Measurements from ENCODE around the gene MVD. TPM values are rescaled to one million over a fixed set of nuclear protein-coding genes. Genes with fewer than 3 reads are reported as not detected.

MVD gene
- total and polyA plus RNA-seq, 2 experiments from 2014 or later, result 95.3 to 149 TPM

DNA sequence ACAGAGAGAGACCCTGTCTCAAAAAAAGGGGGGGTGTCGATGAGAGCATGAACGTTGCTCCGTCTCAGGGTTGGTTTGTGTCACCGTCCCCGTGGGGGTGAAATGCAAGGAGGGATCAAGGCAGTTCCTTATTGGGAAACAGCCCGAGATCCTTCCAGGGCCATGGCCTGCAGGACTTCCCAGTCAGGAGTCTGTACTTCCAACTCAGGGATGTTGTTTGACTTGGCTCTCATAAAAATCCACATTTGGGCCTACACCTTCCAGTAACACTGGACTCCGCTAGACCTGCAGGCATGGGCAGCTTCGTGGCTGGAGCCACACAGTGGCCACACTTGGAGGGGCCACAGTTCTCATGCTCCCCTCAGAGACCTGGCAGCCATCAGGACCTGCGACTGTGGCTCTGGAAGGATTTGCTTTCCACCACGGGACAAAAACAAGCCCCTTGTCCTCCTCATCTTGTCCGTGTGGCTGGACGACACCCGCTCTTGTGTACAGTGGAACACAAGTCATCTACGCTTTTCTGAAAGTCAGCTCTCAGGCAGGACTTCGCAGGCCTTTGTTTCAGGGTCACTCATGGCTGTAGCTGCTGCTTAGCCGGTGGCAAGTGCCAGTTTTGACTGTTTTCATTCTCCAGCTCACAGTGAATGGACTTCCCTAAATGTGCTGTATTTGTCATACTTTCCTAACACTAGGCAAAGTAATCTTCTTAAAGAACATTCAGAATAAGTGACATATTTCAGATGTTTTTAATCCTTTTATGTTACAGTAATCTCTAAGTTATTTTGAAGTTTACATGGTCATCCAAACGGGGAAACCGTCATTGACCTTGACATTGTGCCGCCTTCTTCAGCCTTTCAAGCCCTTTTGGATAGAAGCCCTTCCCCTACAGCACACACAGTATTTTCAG, 48.7 kb downstream of the MVD start:
- TF ChIP-seq, protein P1, sequence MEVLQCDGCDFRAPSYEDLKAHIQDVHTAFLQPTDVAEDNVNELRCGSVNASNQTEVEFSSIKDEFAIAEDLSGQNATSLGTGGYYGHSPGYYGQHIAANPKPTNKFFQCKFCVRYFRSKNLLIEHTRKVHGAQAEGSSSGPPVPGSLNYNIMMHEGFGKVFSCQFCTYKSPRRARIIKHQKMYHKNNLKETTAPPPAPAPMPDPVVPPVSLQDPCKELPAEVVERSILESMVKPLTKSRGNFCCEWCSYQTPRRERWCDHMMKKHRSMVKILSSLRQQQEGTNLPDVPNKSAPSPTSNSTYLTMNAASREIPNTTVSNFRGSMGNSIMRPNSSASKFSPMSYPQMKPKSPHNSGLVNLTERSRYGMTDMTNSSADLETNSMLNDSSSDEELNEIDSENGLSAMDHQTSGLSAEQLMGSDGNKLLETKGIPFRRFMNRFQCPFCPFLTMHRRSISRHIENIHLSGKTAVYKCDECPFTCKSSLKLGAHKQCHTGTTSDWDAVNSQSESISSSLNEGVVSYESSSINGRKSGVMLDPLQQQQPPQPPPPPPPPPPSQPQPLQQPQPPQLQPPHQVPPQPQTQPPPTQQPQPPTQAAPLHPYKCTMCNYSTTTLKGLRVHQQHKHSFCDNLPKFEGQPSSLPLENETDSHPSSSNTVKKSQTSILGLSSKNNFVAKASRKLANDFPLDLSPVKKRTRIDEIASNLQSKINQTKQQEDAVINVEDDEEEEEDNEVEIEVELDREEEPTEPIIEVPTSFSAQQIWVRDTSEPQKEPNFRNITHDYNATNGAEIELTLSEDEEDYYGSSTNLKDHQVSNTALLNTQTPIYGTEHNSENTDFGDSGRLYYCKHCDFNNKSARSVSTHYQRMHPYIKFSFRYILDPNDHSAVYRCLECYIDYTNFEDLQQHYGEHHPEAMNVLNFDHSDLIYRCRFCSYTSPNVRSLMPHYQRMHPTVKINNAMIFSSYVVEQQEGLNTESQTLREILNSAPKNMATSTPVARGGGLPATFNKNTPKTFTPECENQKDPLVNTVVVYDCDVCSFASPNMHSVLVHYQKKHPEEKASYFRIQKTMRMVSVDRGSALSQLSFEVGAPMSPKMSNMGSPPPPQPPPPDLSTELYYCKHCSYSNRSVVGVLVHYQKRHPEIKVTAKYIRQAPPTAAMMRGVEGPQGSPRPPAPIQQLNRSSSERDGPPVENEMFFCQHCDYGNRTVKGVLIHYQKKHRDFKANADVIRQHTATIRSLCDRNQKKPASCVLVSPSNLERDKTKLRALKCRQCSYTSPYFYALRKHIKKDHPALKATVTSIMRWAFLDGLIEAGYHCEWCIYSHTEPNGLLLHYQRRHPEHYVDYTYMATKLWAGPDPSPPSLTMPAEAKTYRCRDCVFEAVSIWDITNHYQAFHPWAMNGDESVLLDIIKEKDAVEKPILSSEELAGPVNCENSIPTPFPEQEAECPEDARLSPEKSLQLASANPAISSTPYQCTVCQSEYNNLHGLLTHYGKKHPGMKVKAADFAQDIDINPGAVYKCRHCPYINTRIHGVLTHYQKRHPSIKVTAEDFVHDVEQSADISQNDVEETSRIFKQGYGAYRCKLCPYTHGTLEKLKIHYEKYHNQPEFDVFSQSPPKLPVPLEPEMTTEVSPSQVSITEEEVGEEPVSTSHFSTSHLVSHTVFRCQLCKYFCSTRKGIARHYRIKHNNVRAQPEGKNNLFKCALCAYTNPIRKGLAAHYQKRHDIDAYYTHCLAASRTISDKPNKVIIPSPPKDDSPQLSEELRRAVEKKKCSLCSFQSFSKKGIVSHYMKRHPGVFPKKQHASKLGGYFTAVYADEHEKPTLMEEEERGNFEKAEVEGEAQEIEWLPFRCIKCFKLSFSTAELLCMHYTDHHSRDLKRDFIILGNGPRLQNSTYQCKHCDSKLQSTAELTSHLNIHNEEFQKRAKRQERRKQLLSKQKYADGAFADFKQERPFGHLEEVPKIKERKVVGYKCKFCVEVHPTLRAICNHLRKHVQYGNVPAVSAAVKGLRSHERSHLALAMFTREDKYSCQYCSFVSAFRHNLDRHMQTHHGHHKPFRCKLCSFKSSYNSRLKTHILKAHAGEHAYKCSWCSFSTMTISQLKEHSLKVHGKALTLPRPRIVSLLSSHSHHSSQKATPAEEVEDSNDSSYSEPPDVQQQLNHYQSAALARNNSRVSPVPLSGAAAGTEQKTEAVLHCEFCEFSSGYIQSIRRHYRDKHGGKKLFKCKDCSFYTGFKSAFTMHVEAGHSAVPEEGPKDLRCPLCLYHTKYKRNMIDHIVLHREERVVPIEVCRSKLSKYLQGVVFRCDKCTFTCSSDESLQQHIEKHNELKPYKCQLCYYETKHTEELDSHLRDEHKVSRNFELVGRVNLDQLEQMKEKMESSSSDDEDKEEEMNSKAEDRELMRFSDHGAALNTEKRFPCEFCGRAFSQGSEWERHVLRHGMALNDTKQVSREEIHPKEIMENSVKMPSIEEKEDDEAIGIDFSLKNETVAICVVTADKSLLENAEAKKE (CRISPR knock-in tag; IDR thresholded peaks at IDR 0.05), result no peak
- TF ChIP-seq CREB1 (CRISPR knock-in tag; IDR thresholded peaks at IDR 0.05; ENCODE audit: low read depth) (no peak), NANOG (IDR thresholded peaks at IDR 0.05; ENCODE audit: borderline replicate concordance) (no peak), ZNF114 (CRISPR knock-in tag; IDR thresholded peaks at IDR 0.05) (no peak)
- TF ChIP-seq, protein P2, sequence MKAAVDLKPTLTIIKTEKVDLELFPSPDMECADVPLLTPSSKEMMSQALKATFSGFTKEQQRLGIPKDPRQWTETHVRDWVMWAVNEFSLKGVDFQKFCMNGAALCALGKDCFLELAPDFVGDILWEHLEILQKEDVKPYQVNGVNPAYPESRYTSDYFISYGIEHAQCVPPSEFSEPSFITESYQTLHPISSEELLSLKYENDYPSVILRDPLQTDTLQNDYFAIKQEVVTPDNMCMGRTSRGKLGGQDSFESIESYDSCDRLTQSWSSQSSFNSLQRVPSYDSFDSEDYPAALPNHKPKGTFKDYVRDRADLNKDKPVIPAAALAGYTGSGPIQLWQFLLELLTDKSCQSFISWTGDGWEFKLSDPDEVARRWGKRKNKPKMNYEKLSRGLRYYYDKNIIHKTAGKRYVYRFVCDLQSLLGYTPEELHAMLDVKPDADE (IDR thresholded peaks at IDR 0.05), result no peak
- H3K27ac ChIP-seq (ENCODE audit: low read depth), result no peak overlapping the region
- H2AFZ ChIP-seq, result no peak overlapping the region
- no peak overlapping the region for H3K4me2 ChIP-seq
- Mint-ChIP-seq H3K27ac (peak overlapping the region; percentile 78), H3K36me3 (ENCODE audit: low read depth) (peaks cover 42% of the 10 kb centered on the region), H3K4me1 (peaks cover 50% of the 10 kb centered on the region), H3K27me3 (ENCODE audit: insufficient read depth, low read depth, poor library complexity) (peaks cover 5% of the 10 kb centered on the region), H3K9me3 (no peaks in the 10 kb centered on the region), H3K4me3 (no peak overlapping the region)
- H3K79me2 ChIP-seq (replicated peaks; ENCODE audit: insufficient read depth), result peaks cover 36% of the 10 kb centered on the region
- H4K20me1 ChIP-seq (replicated peaks; ENCODE audit: insufficient read depth), result peaks cover 38% of the 10 kb centered on the region
- H3K9me2 ChIP-seq (ENCODE audit: insufficient read depth), result no peaks in the 10 kb centered on the region
- H3K27me3 ChIP-seq (ENCODE audit: insufficient read depth), result no peaks in the 10 kb centered on the region
- H3K4me3 ChIP-seq, result no peak overlapping the region
- ATAC-seq, result no peak
- peaks cover 5% of the 10 kb centered on the region for H3K36me3 ChIP-seq (ENCODE audit: insufficient read depth)
- peaks cover 9% of the 10 kb centered on the region; the same call in 1 of the 2 replicates for H3K4me1 ChIP-seq (ENCODE audit: insufficient read depth)
- DNase-seq (ENCODE audit: low spot score), result no peak
- H3F3A ChIP-seq (replicated peaks; ENCODE audit: low read depth), result peaks cover 23% of the 10 kb centered on the region

Data from GM23338 (cell line).